ENCODE data around the gene ASPN. TPM values are rescaled to one million over a fixed set of nuclear protein-coding genes. Genes with fewer than 3 reads are reported as not detected.
A peak's percentile ranks its signal among the peaks of the same experiment; 100 is the strongest.

ASPN gene
- total and polyA plus RNA-seq, 9 of the 15 experiments (the other 6 are each of a cell fraction or from before 2014, with no cell fraction given): 0.03 to 0.07 TPM; not detected in 7

DNA sequence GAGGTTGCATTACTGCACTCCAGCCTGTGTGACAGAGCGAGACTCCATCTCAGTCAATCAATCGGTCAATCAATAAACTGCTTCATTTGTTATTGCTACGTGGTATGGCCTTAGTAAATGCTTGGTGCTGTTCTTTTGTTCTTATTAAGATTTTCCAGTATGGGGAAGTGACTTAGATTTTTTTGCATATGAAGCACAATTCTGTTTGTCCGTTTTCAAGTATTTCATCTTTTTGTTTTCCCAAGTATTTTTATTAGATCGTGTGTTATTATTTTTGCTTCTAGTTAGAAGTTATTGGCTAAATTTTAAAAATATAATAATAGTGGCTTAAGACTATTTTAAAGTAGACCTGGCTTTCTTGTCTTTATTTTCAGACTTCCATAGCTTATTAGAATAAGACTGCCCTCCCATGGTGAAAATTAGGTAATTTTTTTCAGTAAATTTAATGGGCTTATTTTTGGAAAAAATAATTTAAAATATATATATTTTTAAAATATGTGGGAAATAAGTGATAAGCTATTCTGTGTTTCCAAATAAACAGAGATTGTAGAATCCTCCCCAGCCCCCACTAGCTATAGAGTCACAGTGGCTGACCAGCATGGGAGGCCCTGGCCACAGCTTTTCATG is 43.3 kb downstream of the ASPN start (continued):
- no peak for TF ChIP-seq ZNF655 (CRISPR knock-in tag; IDR thresholded peaks at IDR 0.05)
- TF ChIP-seq, protein P1, sequence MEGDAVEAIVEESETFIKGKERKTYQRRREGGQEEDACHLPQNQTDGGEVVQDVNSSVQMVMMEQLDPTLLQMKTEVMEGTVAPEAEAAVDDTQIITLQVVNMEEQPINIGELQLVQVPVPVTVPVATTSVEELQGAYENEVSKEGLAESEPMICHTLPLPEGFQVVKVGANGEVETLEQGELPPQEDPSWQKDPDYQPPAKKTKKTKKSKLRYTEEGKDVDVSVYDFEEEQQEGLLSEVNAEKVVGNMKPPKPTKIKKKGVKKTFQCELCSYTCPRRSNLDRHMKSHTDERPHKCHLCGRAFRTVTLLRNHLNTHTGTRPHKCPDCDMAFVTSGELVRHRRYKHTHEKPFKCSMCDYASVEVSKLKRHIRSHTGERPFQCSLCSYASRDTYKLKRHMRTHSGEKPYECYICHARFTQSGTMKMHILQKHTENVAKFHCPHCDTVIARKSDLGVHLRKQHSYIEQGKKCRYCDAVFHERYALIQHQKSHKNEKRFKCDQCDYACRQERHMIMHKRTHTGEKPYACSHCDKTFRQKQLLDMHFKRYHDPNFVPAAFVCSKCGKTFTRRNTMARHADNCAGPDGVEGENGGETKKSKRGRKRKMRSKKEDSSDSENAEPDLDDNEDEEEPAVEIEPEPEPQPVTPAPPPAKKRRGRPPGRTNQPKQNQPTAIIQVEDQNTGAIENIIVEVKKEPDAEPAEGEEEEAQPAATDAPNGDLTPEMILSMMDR (IDR thresholded peaks at IDR 0.05 in 2 of 3, conservative IDR thresholded peaks at IDR 0.05 in 1 of 3; ENCODE audit: insufficient read depth in 2 of 3, low read depth in 1 of 3, low read length in 3 of 3): peak in 2 of 3 experiments; percentile 9 to 53; a peak in 3 of 6 replicates

GRCh38 chr9:92435263-92435662 is 47.0 kb downstream of the ASPN start:
- Histone ChIP-seq H3K9me3 (replicated peaks; ENCODE audit: control insufficient read depth, insufficient read depth, low read depth, low read length) (no peaks in the 10 kb centered on the region), H3K79me2 (ENCODE audit: control insufficient read depth, insufficient read depth, low read length) (no peaks in the 10 kb centered on the region), H3K9ac (ENCODE audit: insufficient read depth in 1 of 2, low read depth in 2 of 2, low read length in 2 of 2) (no peak overlapping the region), H3K9me1 (ENCODE audit: control insufficient read depth, insufficient read depth, low read length) (no peaks in the 10 kb centered on the region), H4K20me1 (replicated peaks; ENCODE audit: control insufficient read depth, insufficient read depth, low read length) (no peaks in the 10 kb centered on the region), H3K4me1 (replicated peaks in 1 of 2; ENCODE audit: control insufficient read depth in 2 of 2, insufficient read depth in 2 of 2, low read length in 2 of 2) (no peaks in the 10 kb centered on the region), H3K4me3 (no peak overlapping the region), H3K36me3 (ENCODE audit: control insufficient read depth, insufficient read depth, low read length) (no peaks in the 10 kb centered on the region), H3K27me3 (ENCODE audit: control insufficient read depth in 2 of 2, insufficient read depth in 2 of 2, low read length in 2 of 2) (no peaks in the 10 kb centered on the region), H3K27ac (ENCODE audit: extremely low read depth, low read depth, low read length) (no peak overlapping the region), H2AFZ (ENCODE audit: low read depth, low read length) (no peak overlapping the region), H3K4me2 (ENCODE audit: insufficient read depth, low read length) (no peak overlapping the region)
- FAIRE-seq: no peak
- in situ Hi-C loops (cut with MboI) (loop anchor here (10.0 kb wide), 1 partner anchor 300 kb away; no protein-coding TSS in a partner anchor), intact Hi-C loops (cut with micrococcal nuclease) (loop anchor here (5.0 to 10.0 kb wide), 2 partner anchors 80 to 108 kb away; partner anchors contain the start of genes CENPP and NOL8)
- no peak for TF ChIP-seq ETV5 (CRISPR knock-in tag; IDR thresholded peaks at IDR 0.05; ENCODE audit: low read depth)
- no peak for TF ChIP-seq ASH1L (IDR thresholded peaks at IDR 0.05; ENCODE audit: borderline replicate concordance, low read depth, partially characterized antibody)
- no peak for TF ChIP-seq CGGBP1 (CRISPR knock-in tag; IDR thresholded peaks at IDR 0.05)
- no peak for TF ChIP-seq ZNF24 (IDR thresholded peaks at IDR 0.05)
- no peak for TF ChIP-seq ETS2 (tag; IDR thresholded peaks at IDR 0.05; ENCODE audit: borderline replicate concordance, poor library complexity, severe bottlenecking)
- no peak for DNase-seq (ENCODE audit: extremely low read depth in 1 of 4, low spot score in 3 of 4)
- ChIA-PET CTCF (ENCODE audit: low intra/inter-chr PET ratio) (no interaction called here), POLR2A (no interaction called here)
- 31% methylated on average over 1 of the region's 1 CpG for WGBS (ENCODE audit: insufficient coverage, low coverage, missing lambda C conversion rate)
- ATAC-seq: no peak
- no TSS peak for BruUV-seq (replicated peaks)

Measured in K562 (cell line).